GM18511 (cell line): ENCODE results near the gene KRTAP25-1.

Experiments used
- ATAC-seq: cut with Tn5 transposase; IDR thresholded peaks from one replicate; pipeline ENCODE4 v1.9.1; 2021; ENCODE audit warnings: mild to moderate bottlenecking, moderate library complexity; ENCODE audit not compliant: unreplicated experiment

The KRTAP25-1 gene, protein sequence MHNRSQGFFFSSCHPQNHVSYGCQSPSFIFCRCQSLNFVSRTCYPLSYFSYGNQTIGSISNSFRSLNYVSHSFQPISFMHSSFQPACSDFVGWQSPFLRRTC

GRCh38 chr21:30289215-30289614 is at the start of gene KRTAP25-1:
TSS of gene KRTAP25-1 (minus strand) at chr21:30289514. CDS start at chr21:30289490, 24 bp downstream.
- no peak for ATAC-seq

- ATAC-seq: no peak
Observed at GRCh38 chr21:30338717-30339116, 49.4 kb upstream of the KRTAP25-1 start.

DNA sequence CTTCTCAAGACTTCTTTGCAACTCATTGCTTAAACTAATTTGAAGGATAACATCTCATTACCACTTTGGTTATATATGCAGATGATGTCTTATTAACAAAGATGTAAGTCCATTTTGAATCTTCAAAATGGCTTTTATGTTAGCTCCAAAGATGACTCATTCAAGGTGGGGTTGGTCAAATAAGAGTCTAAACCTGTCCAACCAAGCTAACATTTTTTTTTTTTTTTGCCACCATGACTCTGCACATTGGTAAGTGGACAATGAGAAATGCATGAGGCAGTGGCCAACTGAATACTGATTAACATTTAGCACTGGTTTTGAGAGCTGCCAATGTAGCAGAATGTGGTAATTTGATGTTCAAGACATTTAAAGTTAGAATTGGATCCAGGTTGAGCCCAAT is 48.5 kb upstream of the KRTAP25-1 start:
- ATAC-seq: no peak

GRCh38 chr21:30337276-30337744 is 48.0 kb upstream of the KRTAP25-1 start, which contains the start of gene KRTAP27-1:
TSS of gene KRTAP27-1 (minus strand) at chr21:30337694. CDS start at chr21:30337668, 26 bp downstream.
- no peak for ATAC-seq

- ATAC-seq: no peak
Observed at GRCh38 chr21:30336596-30336995, 47.3 kb upstream of the KRTAP25-1 start.

DNA sequence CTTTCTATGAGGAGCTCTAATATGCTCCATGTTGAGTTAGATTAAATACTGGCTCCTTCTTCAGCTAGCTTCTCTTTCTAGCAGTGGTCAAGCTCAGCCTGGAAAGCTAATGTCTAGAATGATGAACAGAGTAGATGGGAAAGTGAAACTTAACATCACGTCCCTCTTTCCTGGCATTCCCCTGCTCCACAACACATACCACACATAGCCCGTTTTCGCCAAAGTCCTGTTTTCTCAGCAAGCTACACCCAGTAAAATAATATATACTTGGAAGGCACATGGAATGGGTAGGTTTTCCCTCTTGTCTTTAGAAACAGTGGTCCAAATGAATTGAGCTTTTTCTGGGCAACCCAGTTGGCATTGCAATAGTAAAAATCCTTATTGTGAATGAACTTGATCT is 44.4 kb upstream of the KRTAP25-1 start:
- no peak for ATAC-seq

GRCh38 chr21:30332681-30333080 is 43.4 kb upstream of the KRTAP25-1 start:
- no peak for ATAC-seq

- no peak for ATAC-seq
Observed at GRCh38 chr21:30329203-30329875, 40.0 kb upstream of the KRTAP25-1 start.

DNA sequence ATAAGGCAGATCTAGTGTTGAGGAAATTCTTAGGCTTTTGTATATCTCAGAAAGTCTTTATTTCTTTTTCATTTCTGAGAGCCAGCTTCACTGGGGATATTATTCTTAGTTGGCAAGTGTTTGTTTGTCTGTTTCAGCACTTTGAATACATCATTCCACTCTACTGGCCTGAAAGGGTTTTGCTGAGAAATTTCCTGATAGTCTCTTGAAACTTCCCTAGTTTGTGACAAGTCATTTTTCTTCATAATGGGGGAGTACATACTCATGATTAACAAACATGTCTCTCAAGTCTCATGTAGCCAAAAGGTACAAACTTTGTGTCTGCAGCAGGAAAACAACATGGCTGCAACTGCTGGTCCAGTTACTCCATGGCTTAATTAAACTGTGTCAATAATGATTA is 37.1 kb upstream of the KRTAP25-1 start:
- no peak for ATAC-seq

GRCh38 chr21:30320215-30320614 is 30.9 kb upstream of the KRTAP25-1 start, which contains the start of gene KRTAP26-1:
TSS of gene KRTAP26-1 (minus strand) at chr21:30320315. CDS start at chr21:30320035, 280 bp downstream.
- no peak for ATAC-seq

- ATAC-seq: no peak
Observed at GRCh38 chr21:30315701-30316100, 26.4 kb upstream of the KRTAP25-1 start.

DNA sequence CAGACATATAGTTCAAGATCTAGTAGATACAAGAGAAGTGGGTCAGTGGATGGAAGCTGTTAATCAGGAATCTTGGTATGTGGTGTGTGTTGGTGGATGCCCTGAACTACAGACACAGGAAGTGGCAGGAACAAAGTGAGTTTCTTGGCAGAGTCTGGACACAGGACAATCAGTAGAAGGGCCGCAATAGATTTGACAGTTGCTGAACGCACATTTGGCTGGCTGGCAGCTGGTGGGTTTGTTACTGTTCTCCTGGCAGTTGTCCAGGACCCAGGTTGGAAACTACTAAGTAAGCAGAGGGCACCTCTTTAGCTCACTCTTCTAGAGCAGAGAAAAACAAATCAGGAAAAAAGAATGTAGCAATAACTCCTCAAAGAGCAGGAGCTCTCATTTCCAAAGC is 17.6 kb upstream of the KRTAP25-1 start:
- ATAC-seq: no peak

- no peak for ATAC-seq
Observed at GRCh38 chr21:30305136-30305535, 15.8 kb upstream of the KRTAP25-1 start.

DNA sequence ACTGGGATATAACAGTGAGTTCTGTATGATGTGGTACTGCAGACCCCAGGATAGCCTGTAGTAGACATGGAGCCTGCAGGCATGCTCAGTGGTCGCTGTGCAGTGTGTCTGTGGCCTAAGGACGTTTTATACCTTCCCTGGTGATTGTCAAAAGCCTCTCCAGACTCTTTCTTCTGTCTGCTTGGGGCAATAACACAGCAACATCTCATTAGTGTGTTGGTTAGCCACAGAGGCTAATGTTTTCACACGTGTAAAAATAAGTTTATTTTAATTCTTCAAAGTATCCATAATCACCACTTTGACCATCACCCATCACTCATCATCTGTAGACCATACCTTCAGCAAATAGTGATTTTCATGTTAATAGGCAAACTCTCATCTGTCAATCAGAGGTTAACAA is 6.5 kb downstream of the KRTAP25-1 start, which contains the start of gene KRTAP24-1:
TSS of gene KRTAP24-1 (minus strand) at position 101 of the 400 bp plus-strand sequence. CDS start at position 83, 18 bp downstream.
- no peak for ATAC-seq

- ATAC-seq: no peak
Observed at GRCh38 chr21:30271611-30272010, 17.7 kb downstream of the KRTAP25-1 start.

- no peak for ATAC-seq
Observed at GRCh38 chr21:30271156-30271555, 18.2 kb downstream of the KRTAP25-1 start.

DNA sequence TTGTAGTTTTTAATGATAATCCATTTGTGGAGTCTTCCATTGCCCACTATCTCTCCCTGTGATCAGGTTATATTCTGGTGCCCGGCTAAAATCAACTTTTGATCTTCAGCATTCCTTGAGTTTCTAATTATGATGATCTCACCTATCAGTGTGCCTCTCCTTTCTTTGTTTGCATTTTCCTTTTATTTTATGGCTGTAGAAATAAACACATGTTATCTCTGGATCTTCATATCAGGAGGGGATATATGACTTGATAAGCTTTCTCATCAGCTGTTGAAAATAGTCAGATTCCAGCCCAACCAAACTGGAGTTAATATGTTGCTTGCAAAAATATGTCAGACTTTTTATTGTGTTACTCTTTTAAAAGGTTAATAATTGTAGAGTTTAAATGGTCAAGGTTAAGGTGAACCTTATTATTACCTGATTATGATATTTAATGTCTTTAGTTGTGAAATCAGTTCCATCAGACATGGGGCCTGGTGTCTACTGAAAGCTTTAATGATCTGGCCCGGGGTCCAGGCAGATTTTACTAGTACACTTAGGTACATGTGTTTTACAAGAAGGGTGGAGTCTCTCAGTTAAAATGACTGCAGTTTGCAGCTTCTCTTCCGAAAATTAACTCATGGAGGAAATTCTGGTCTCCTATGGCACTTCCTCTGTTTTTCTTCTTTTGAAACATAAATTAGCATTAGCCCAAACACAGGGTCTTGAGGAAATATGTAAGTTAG is 19.3 kb downstream of the KRTAP25-1 start:
- no peak for ATAC-seq

- ATAC-seq: no peak
Observed at GRCh38 chr21:30268608-30269197, 20.6 kb downstream of the KRTAP25-1 start.

GRCh38 chr21:30257773-30258172 is 31.5 kb downstream of the KRTAP25-1 start:
- ATAC-seq: no peak

DNA sequence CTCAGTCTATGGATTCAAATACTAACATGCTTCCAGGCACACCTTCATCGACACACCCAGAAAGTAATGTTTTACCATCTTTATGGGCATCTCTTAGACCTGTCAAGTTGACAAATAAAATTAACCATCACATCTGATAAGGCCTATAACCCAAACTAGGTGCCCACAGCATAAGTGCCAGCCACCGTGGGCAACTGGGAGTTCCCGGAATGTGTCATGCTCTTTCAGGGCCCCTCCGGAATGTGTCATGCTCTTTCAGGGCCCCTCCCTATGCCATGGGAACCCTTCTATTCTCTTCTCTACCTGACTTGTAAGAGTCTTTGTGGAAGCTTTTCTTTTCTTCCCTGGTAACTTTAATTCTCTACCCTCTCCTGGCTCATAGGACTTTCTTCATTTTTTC is 33.2 kb downstream of the KRTAP25-1 start:
- ATAC-seq: no peak

DNA sequence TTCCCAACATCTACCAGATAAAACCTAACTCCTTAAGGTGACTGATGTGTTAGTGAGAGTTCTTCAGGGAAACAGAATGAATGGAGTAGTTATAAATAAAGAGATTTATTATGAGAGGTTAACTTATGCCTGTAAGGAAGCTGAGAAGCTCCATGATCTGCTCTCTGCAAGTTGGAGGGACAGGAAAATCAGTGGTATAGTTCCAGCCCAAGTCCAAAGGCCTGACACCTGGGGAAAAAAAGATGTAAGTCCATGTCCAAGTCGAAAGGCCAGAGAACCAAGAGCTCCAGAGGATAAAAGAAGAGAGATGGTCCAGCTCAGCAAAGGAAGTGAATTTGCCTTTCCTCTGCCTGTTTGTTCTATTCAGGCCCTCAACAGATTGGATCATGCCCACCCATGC is 33.6 kb downstream of the KRTAP25-1 start:
- no peak for ATAC-seq
